ENCODE results near the gene IL22RA2.
"Not testable (repeated sequence)": the region's sequence is repeated elsewhere in the genome, so short reads cannot be mapped to it uniquely, and the experiment has no call there.

IL22RA2 gene

GRCh38 chr6:137173501-137173900 lies at the start of gene IL22RA2:
TSS of gene IL22RA2 (minus strand) at chr6:137173644. CDS start at chr6:137161749, 11,895 bp downstream.
- DNase-seq (ENCODE audit: low spot score), result no peak

GRCh38 chr6:137222381-137222780 lies 48.9 kb upstream of the IL22RA2 start:
- DNase-seq (ENCODE audit: low spot score), result no peak

- no peak for DNase-seq (ENCODE audit: low spot score)
Observed at GRCh38 chr6:137219664-137220252, 46.3 kb upstream of the IL22RA2 start.

- DNase-seq (ENCODE audit: low spot score), result peak; percentile 88
Observed at GRCh38 chr6:137218917-137219663, 45.6 kb upstream of the IL22RA2 start, which contains the start of gene IFNGR1. TSS of gene IFNGR1 (minus strand) at chr6:137219385. CDS start at chr6:137219327, 58 bp downstream.

- DNase-seq (ENCODE audit: low spot score), result peak; percentile 37
Observed at GRCh38 chr6:137218473-137218916, 45.1 kb upstream of the IL22RA2 start.

GRCh38 chr6:137217801-137218472 lies 44.5 kb upstream of the IL22RA2 start:
- DNase-seq (ENCODE audit: low spot score), result no peak

- DNase-seq (ENCODE audit: low spot score), result no peak
Observed at GRCh38 chr6:137216875-137217553, 43.6 kb upstream of the IL22RA2 start.

- no peak for DNase-seq (ENCODE audit: low spot score)
Observed at GRCh38 chr6:137216106-137216505, 42.7 kb upstream of the IL22RA2 start.

- DNase-seq (ENCODE audit: low spot score), result not testable (repeated sequence)
Observed at GRCh38 chr6:137215630-137216029, 42.2 kb upstream of the IL22RA2 start.

GRCh38 chr6:137214931-137215330 lies 41.5 kb upstream of the IL22RA2 start:
- DNase-seq (ENCODE audit: low spot score), result no peak

GRCh38 chr6:137213813-137214212 lies 40.4 kb upstream of the IL22RA2 start:
- no peak for DNase-seq (ENCODE audit: low spot score)

- DNase-seq (ENCODE audit: low spot score), result no peak
Observed at GRCh38 chr6:137213331-137213740, 39.9 kb upstream of the IL22RA2 start.

- DNase-seq (ENCODE audit: low spot score), result no peak
Observed at GRCh38 chr6:137211910-137212309, 38.5 kb upstream of the IL22RA2 start.

GRCh38 chr6:137210903-137211302 lies 37.5 kb upstream of the IL22RA2 start:
- no peak for DNase-seq (ENCODE audit: low spot score)

- no peak for DNase-seq (ENCODE audit: low spot score)
Observed at GRCh38 chr6:137208279-137208678, 34.8 kb upstream of the IL22RA2 start.

GRCh38 chr6:137207457-137207856 lies 34.0 kb upstream of the IL22RA2 start:
- not testable (repeated sequence) for DNase-seq (ENCODE audit: low spot score)

- DNase-seq (ENCODE audit: low spot score), result no peak
Observed at GRCh38 chr6:137206577-137206976, 33.1 kb upstream of the IL22RA2 start.

GRCh38 chr6:137203256-137203655 lies 29.8 kb upstream of the IL22RA2 start:
- DNase-seq (ENCODE audit: low spot score), result no peak

- no peak for DNase-seq (ENCODE audit: low spot score)
Observed at GRCh38 chr6:137202078-137202477, 28.6 kb upstream of the IL22RA2 start.

- DNase-seq (ENCODE audit: low spot score), result no peak
Observed at GRCh38 chr6:137201006-137201405, 27.6 kb upstream of the IL22RA2 start.

GRCh38 chr6:137200288-137200687 lies 26.8 kb upstream of the IL22RA2 start:
- DNase-seq (ENCODE audit: low spot score), result no peak

All from hepatic stellate cell (primary cell).